NCI-H82 treated with DMSO at 0.1 percent for 48 hours (cell line): ENCODE data around the gene OBP2A.
"Not testable (repeated sequence)": the region's sequence is repeated elsewhere in the genome, so short reads cannot be mapped to it uniquely, and the experiment has no call there.

Experiments
- DNase-seq: peaks from one replicate; lab custom pipeline; 2025; ENCODE audit not compliant: unreplicated experiment; lab: John Stamatoyannopoulos, UW

The OBP2A gene

GRCh38 chr9:135545646-135546176 is at the start of gene OBP2A:
Gene OBP2A, plus strand, starts transcription at chr9:135546126. Its CDS starts 55 bp downstream, at chr9:135546181.
- DNase-seq, result not testable (repeated sequence)

GRCh38 chr9:135498381-135499126 is 47.4 kb upstream of the OBP2A start:
- no peak for DNase-seq

GRCh38 chr9:135499326-135500070 is 46.4 kb upstream of the OBP2A start:
- peak; percentile 38 for DNase-seq

- no peak for DNase-seq
Observed at GRCh38 chr9:135500071-135500524, 45.8 kb upstream of the OBP2A start.

- DNase-seq, result no peak
Observed at GRCh38 chr9:135500525-135501260, 45.2 kb upstream of the OBP2A start, which contains the start of gene MRPS2. Gene MRPS2, plus strand, starts transcription at chr9:135500682. Its CDS starts 29 bp downstream, at chr9:135500711.

- DNase-seq, result no peak
Observed at GRCh38 chr9:135501261-135502167, 44.4 kb upstream of the OBP2A start.

- no peak for DNase-seq
Observed at GRCh38 chr9:135502168-135502872, 43.6 kb upstream of the OBP2A start.

- DNase-seq, result no peak
Observed at GRCh38 chr9:135502873-135503321, 43.0 kb upstream of the OBP2A start.

- no peak for DNase-seq
Observed at GRCh38 chr9:135503371-135504261, 42.3 kb upstream of the OBP2A start.

- DNase-seq, result no peak
Observed at GRCh38 chr9:135504262-135505243, 41.4 kb upstream of the OBP2A start.

GRCh38 chr9:135505406-135506187 is 40.3 kb upstream of the OBP2A start:
- DNase-seq, result no peak

GRCh38 chr9:135506327-135507103 is 39.4 kb upstream of the OBP2A start:
- peak; percentile 33 for DNase-seq

- DNase-seq, result no peak
Observed at GRCh38 chr9:135507104-135508035, 38.6 kb upstream of the OBP2A start.

- DNase-seq, result no peak
Observed at GRCh38 chr9:135508211-135508820, 37.6 kb upstream of the OBP2A start.
